ENCODE results near the gene CYTIP.
"Not testable (repeated sequence)": the region's sequence is repeated elsewhere in the genome, so short reads cannot be mapped to it uniquely, and the experiment has no call there.

DNA sequence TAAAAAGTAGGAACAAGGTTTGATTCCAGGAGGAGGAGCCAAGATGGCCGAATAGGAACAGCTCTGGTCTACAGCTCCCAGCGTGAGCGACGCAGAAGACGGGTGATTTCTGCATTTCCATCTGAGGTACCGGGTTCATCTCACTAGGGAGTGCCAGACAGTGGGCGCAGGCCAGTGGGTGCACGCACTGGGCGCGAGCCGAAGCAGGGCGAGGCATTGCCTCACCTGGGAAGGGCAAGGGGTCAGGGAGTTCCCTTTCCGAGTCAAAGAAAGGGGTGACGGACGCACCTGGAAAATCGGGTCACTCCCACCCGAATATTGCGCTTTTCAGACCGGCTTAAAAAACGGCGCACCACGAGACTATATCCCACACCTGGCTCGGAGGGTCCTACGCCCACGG, 75.4 kb downstream of the CYTIP start:
- not testable (repeated sequence) for TF ChIP-seq POLR2AphosphoS5 (IDR thresholded peaks at IDR 0.05; ENCODE audit: low read depth, low read length); SIN3A (IDR thresholded peaks at IDR 0.05; ENCODE audit: borderline replicate concordance, insufficient read depth, low read depth, low read length)
- TF ChIP-seq, protein P1, sequence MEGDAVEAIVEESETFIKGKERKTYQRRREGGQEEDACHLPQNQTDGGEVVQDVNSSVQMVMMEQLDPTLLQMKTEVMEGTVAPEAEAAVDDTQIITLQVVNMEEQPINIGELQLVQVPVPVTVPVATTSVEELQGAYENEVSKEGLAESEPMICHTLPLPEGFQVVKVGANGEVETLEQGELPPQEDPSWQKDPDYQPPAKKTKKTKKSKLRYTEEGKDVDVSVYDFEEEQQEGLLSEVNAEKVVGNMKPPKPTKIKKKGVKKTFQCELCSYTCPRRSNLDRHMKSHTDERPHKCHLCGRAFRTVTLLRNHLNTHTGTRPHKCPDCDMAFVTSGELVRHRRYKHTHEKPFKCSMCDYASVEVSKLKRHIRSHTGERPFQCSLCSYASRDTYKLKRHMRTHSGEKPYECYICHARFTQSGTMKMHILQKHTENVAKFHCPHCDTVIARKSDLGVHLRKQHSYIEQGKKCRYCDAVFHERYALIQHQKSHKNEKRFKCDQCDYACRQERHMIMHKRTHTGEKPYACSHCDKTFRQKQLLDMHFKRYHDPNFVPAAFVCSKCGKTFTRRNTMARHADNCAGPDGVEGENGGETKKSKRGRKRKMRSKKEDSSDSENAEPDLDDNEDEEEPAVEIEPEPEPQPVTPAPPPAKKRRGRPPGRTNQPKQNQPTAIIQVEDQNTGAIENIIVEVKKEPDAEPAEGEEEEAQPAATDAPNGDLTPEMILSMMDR (IDR thresholded peaks at IDR 0.05): not testable (repeated sequence)
- TF ChIP-seq, protein P2, sequence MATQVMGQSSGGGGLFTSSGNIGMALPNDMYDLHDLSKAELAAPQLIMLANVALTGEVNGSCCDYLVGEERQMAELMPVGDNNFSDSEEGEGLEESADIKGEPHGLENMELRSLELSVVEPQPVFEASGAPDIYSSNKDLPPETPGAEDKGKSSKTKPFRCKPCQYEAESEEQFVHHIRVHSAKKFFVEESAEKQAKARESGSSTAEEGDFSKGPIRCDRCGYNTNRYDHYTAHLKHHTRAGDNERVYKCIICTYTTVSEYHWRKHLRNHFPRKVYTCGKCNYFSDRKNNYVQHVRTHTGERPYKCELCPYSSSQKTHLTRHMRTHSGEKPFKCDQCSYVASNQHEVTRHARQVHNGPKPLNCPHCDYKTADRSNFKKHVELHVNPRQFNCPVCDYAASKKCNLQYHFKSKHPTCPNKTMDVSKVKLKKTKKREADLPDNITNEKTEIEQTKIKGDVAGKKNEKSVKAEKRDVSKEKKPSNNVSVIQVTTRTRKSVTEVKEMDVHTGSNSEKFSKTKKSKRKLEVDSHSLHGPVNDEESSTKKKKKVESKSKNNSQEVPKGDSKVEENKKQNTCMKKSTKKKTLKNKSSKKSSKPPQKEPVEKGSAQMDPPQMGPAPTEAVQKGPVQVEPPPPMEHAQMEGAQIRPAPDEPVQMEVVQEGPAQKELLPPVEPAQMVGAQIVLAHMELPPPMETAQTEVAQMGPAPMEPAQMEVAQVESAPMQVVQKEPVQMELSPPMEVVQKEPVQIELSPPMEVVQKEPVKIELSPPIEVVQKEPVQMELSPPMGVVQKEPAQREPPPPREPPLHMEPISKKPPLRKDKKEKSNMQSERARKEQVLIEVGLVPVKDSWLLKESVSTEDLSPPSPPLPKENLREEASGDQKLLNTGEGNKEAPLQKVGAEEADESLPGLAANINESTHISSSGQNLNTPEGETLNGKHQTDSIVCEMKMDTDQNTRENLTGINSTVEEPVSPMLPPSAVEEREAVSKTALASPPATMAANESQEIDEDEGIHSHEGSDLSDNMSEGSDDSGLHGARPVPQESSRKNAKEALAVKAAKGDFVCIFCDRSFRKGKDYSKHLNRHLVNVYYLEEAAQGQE (IDR thresholded peaks at IDR 0.05; ENCODE audit: insufficient read depth in 1 of 2, low read depth in 2 of 2, low read length in 1 of 2): not testable (repeated sequence)

Measured in Panc1 (cell line).